ENCODE data around the gene HDDC3.

GRCh38 chr15:90957031-90957790 is 24.9 kb upstream of the HDDC3 start:
- TF ChIP-seq POLR2A (IDR thresholded peaks at IDR 0.05) (no peak), CTCF (IDR thresholded peaks at IDR 0.05) (no peak)

All from right lobe of liver (tissue), 4 donors.